Epidermal melanocyte (primary cell): Measurements from ENCODE around the gene ZBTB12.

ENCODE experiments used
- DNase-seq: peaks from one replicate; pipeline ENCODE4 v3.0.0; 2011; ENCODE audit warnings: low spot score; ENCODE audit not compliant: insufficient read length

Gene ZBTB12

GRCh38 chr6:31850765-31851484, 51.0 kb downstream of the ZBTB12 start:
- DNase-seq = peak; percentile 14
